Common myeloid progenitor, CD34-positive (primary cell): ENCODE results near the gene RNPS1.

Experiments
- CTCF ChIA-PET: fragments of 350-600 bp; sonication (Branson Sonifier 250); formaldehyde crosslinking; loops from one replicate; lab custom pipeline; 2021; ENCODE audit warnings: antibody characterized with exemption; lab: Charles Lee
- POLR2A ChIA-PET: fragments of 350-600 bp; sonication (Branson Sonifier 250); formaldehyde crosslinking; loops from one replicate; lab custom pipeline; 2021; ENCODE audit warnings: antibody characterized with exemption; lab: Charles Lee
- DNase-seq, 3 donors: peaks; one replicate each; pipeline versions ENCODE4 v3.0.0 to v3.0.0-alpha.2; 2013
- H3K27ac ChIP-seq, 2 experiments: 1 replicate in 1 of 2; 2 replicates in 1 of 2; pipeline ENCODE4 v1.7.0; 2013; ENCODE audit warnings: inconsistent platforms in 2 of 2, low read length in 2 of 2, mild to moderate bottlenecking in 2 of 2, low read depth in 1 of 2, moderate library complexity in 1 of 2; ENCODE audit not compliant: severe bottlenecking in 2 of 2, insufficient read depth in 1 of 2, poor library complexity in 1 of 2
- H3K27me3 ChIP-seq, 5 experiments: replicated peaks in 2 of 5; 1 replicate in 3 of 5; 2 replicates in 2 of 5; pipeline versions ENCODE4 v1.6.1 to v1.7.0; 2013; ENCODE audit warnings: low read length in 4 of 5, mild to moderate bottlenecking in 2 of 5, moderate library complexity in 2 of 5, inconsistent platforms in 1 of 5; ENCODE audit not compliant: insufficient read depth in 5 of 5, control insufficient read depth in 4 of 5
- H3K36me3 ChIP-seq, 4 experiments: 1 replicate in 2 of 4; 2 replicates in 2 of 4; pipeline versions ENCODE4 v1.6.1 to v1.7.0; 2013; ENCODE audit warnings: low read length in 3 of 4, control low read depth in 1 of 4, mild to moderate bottlenecking in 1 of 4; ENCODE audit not compliant: control insufficient read depth in 4 of 4, insufficient read depth in 4 of 4
- H3K4me1 ChIP-seq, 4 experiments: 1 replicate in 3 of 4; 2 replicates in 1 of 4; pipeline versions ENCODE4 v1.6.1 to v1.7.1; 2013; ENCODE audit warnings: low read length in 3 of 4, mild to moderate bottlenecking in 3 of 4, control low read depth in 1 of 4, inconsistent platforms in 1 of 4, moderate library complexity in 1 of 4; ENCODE audit not compliant: control insufficient read depth in 4 of 4, insufficient read depth in 4 of 4; ENCODE audit errors: control extremely low read depth in 1 of 4
- H3K4me3 ChIP-seq, 7 experiments: 1 replicate in 4 of 7; 2 replicates in 3 of 7; pipeline versions ENCODE4 v1.5.1 to v1.7.0; 2013; ENCODE audit warnings: mild to moderate bottlenecking in 7 of 7, low read length in 6 of 7, moderate library complexity in 6 of 7, inconsistent platforms in 2 of 7, low read depth in 2 of 7, control low read depth in 1 of 7; ENCODE audit not compliant: insufficient read depth in 4 of 7, control insufficient read depth in 1 of 7; ENCODE audit errors: extremely low read depth in 1 of 7
- H3K9me3 ChIP-seq, 5 experiments: 1 replicate in 4 of 5; 2 replicates in 1 of 5; pipeline versions ENCODE4 v1.6.1 to v1.7.1; 2013; ENCODE audit warnings: low read length in 4 of 5, mild to moderate bottlenecking in 2 of 5, inconsistent platforms in 1 of 5, low read depth in 1 of 5, moderate library complexity in 1 of 5; ENCODE audit not compliant: control insufficient read depth in 4 of 5, insufficient read depth in 2 of 5; ENCODE audit errors: control extremely low read depth in 1 of 5
- WGBS: methylation state at CpG from one replicate; pipeline ENCODE4 v1.1.5; 2013; ENCODE audit not compliant: insufficient coverage; 5-methylcytosine and 5-hydroxymethylcytosine counted together

The RNPS1 gene

GRCh38 chr16:2231016-2231931, 36.7 kb downstream of the RNPS1 start:
- no peak for DNase-seq
- no peaks in the 10 kb centered on the region for H3K9me3 ChIP-seq
- H3K4me1 ChIP-seq: peaks cover 0 to 2% (median 1%) of the 10 kb centered on the region in 4 experiments
- POLR2A ChIA-PET: no interaction called here
- CTCF ChIA-PET: interaction anchor here (0.6 to 1.5 kb wide), 2 partner anchors 22 to 37 kb away, joined by 3 read pairs; no protein-coding TSS in a partner anchor
- WGBS: 97% methylated on average over 29 of the region's 29 CpGs
- H3K36me3 ChIP-seq: peaks cover 9 to 87% (median 54%) of the 10 kb centered on the region in 4 experiments
- H3K4me3 ChIP-seq: no peak overlapping the region
- H3K27me3 ChIP-seq: peaks cover 0 to 17% (median 5%) of the 10 kb centered on the region in 5 experiments
- no peak overlapping the region for H3K27ac ChIP-seq

DNA sequence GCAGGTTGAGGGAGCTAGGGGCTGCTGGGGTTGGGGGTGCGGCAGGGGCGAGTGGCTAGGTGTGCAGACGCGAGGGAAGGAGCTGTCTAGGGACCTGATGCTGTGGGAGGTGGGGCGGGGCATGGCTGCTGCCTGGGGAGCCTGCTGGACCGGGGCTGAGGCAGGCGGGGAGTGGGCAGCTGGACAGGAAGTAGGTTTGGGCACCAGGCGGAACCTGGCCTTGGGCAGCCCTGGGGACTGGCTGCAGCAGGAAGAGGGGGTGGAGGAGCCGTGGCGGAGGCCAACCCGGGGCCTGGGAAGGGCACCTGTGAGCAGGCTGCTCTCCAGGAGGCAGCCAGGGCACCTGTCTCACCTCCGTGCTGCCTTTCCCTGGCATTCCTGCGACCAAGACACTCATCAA, 37.5 kb downstream of the RNPS1 start:
- ChIA-PET POLR2A (no interaction called here), CTCF (interaction anchor here (1.5 to 1.7 kb wide), 2 partner anchors 21 to 36 kb away, joined by 3 read pairs; partner anchors contain the start of gene ECI1)
- H3K9me3 ChIP-seq: no peaks in the 10 kb centered on the region
- WGBS: 94% methylated on average over 9 of the region's 13 CpGs
- no peak overlapping the region for H3K27ac ChIP-seq
- no peak for DNase-seq
- H3K4me1 ChIP-seq: peaks cover 0 to 6% (median 0%) of the 10 kb centered on the region in 4 experiments
- peaks cover 9 to 87% (median 51%) of the 10 kb centered on the region in 4 experiments for H3K36me3 ChIP-seq
- no peak overlapping the region for H3K4me3 ChIP-seq
- peaks cover 0 to 9% (median 0%) of the 10 kb centered on the region in 5 experiments for H3K27me3 ChIP-seq

- 94% methylated on average over 20 of the region's 23 CpGs for WGBS
- Histone ChIP-seq H3K27ac (no peak overlapping the region), H3K4me3 (no peak overlapping the region), H3K9me3 (no peaks in the 10 kb centered on the region), H3K4me1 (peaks cover 0 to 9% (median 4%) of the 10 kb centered on the region in 4 experiments), H3K27me3 (peaks cover 0 to 3% (median 0%) of the 10 kb centered on the region in 5 experiments), H3K36me3 (peaks cover 9 to 81% (median 48%) of the 10 kb centered on the region in 4 experiments)
- ChIA-PET POLR2A (interaction anchor here (0.7 kb wide), 1 partner anchor 9 kb away, joined by 3 read pairs; no protein-coding TSS in a partner anchor), CTCF (interaction anchor here (1.7 kb wide), 1 partner anchor 22 kb away, joined by 3 read pairs; the partner anchor contains the start of gene ECI1)
- DNase-seq: no peak
Measured at GRCh38 chr16:2229632-2230250, 38.2 kb downstream of the RNPS1 start.

DNA sequence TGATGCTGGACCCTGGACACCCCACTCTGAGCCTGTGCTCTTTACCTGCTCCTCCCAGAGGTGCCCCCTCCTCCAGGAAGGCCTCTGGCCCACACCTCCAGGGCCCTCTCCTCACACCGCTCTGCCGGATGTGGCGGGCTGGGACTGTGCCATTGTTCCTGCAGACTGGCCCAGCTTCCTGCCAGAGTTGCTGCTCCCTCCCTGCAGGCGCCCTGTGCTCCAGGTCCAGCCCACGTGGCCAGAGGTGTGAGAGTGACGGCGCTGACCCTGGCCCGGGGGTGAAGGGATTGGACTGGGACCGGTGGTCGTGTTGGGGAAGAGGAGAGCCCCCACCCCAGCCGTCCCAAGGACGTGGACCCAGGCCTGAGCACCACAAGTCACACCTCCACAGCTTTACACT, 38.8 kb downstream of the RNPS1 start:
- H3K27ac ChIP-seq: no peak overlapping the region

GRCh38 chr16:2228161-2228824, 39.6 kb downstream of the RNPS1 start:
- Histone ChIP-seq H3K27ac (no peak overlapping the region), H3K9me3 (no peaks in the 10 kb centered on the region), H3K36me3 (peaks cover 7 to 67% (median 37%) of the 10 kb centered on the region in 4 experiments), H3K4me1 (peaks cover 0 to 15% (median 13%) of the 10 kb centered on the region in 4 experiments), H3K27me3 (no peaks in the 10 kb centered on the region), H3K4me3 (no peak overlapping the region)
- ChIA-PET POLR2A (no interaction called here), CTCF (interaction anchor here (1.7 kb wide), 1 partner anchor 23 kb away, joined by 3 read pairs; the partner anchor contains the start of gene ECI1)
- WGBS: 96% methylated on average over 19 of the region's 25 CpGs
- no peak for DNase-seq

More for the DNA sequence above, 38.8 kb downstream of the RNPS1 start:
- ChIA-PET POLR2A (interaction anchor here (0.7 kb wide), 1 partner anchor 9 kb away, joined by 3 read pairs; no protein-coding TSS in a partner anchor), CTCF (interaction anchor here (1.7 kb wide), 1 partner anchor 22 kb away, joined by 3 read pairs; the partner anchor contains the start of gene ECI1)
- DNase-seq: no peak
- Histone ChIP-seq H3K4me1 (peaks cover 0 to 15% (median 11%) of the 10 kb centered on the region in 4 experiments), H3K27me3 (no peaks in the 10 kb centered on the region), H3K36me3 (peaks cover 8 to 75% (median 43%) of the 10 kb centered on the region in 4 experiments), H3K4me3 (no peak overlapping the region), H3K9me3 (no peaks in the 10 kb centered on the region)
- 100% methylated on average over 3 of the region's 12 CpGs for WGBS

GRCh38 chr16:2226918-2227317, 41.0 kb downstream of the RNPS1 start:
- ChIA-PET POLR2A (no interaction called here), CTCF (interaction anchor here (1.4 kb wide), 1 partner anchor 12 kb away, joined by 7 read pairs; no protein-coding TSS in a partner anchor)
- DNase-seq: no peak
- WGBS: 97% methylated on average over 6 of the region's 6 CpGs
- H3K4me1 ChIP-seq: peaks cover 0 to 15% (median 14%) of the 10 kb centered on the region in 4 experiments
- H3K27ac ChIP-seq: no peak overlapping the region
- H3K9me3 ChIP-seq: no peaks in the 10 kb centered on the region
- H3K4me3 ChIP-seq: no peak overlapping the region
- H3K36me3 ChIP-seq: peaks cover 5 to 53% (median 29%) of the 10 kb centered on the region in 4 experiments
- no peaks in the 10 kb centered on the region for H3K27me3 ChIP-seq
